Activated CD8-positive, alpha-beta memory T cell treated with anti-CD3 and anti-CD28 coated beads for 48 hours (primary cell): ENCODE data around the gene TNFSF15.

Experiments used
- DNase-seq, 3 experiments: peaks; one replicate each; pipeline ENCODE4 v3.0.0-alpha.2; 2020; ENCODE audit warnings: low read depth in 2 of 3, low spot score in 2 of 3

The TNFSF15 gene

GRCh38 chr9:114805670-114806525 is at the start of gene TNFSF15:
Gene TNFSF15, minus strand, starts transcription at chr9:114806039. Its CDS starts 27 bp downstream, at chr9:114806012.
- DNase-seq: no peak

- no peak for DNase-seq
Measured at GRCh38 chr9:114855488-114855887, 49.6 kb upstream of the TNFSF15 start.

GRCh38 chr9:114854736-114855355 is 49.0 kb upstream of the TNFSF15 start:
- no peak for DNase-seq

DNA sequence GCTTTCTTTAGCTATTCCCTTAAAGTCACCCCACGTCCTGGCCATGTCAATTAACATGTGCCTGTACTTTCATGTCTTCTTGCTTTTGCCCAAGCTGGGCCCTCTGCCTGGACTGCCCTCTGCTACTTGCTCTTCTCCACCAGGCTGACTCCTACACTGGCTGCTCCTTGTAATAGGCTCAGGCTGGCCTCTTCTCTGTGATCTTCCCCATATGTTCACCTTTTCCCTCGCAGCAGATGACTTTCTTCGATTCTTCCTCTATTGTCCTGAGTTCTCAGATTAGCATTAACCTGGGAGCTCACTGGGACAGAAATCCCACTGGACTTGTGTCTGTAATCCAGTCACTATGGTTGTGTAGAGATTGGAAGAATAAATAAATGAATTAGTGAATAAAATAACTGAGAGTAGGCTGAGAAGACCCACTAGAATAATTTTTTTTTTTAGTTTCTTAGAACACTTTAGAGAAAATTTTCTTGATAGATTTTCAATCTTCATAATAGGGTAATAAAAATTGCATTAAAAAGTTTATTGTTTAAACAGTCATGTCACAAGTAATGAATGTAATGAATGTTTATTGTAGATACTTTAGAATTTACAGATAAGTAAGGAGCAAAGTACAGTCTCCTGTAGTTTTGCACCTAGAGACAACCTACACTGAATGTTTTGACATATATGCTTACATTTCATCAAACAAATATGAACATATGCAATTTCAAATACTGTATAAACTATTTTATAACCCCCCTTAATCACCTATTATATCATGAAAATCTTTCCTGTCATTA is 47.4 kb upstream of the TNFSF15 start:
- DNase-seq: no peak

DNA sequence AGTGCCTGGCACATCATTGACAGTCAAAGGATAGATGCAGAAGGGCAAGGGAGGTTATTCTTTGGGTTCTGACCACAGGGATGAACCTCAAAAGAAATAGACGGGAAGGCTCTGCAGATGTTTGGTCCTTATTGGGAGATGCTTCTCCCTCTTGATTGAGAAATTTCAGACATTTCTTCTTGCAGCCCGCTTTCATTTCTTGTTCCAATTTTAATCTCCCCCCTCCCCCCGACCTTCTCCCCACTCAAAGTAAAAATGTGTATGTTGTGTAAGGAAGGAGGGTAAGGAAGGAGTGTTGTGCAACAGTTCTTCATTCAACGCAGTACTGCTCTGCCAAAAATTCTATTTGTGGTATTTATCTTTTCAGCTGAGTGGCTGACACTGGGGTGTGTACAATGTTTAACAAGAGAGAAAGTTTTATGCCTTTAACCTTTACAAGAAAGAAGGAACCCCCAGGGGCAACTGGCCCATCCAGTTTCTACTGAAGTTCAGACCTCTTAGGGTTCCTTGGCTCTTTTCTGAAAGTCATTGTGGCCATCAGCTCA is 46.3 kb upstream of the TNFSF15 start:
- no peak for DNase-seq

DNA sequence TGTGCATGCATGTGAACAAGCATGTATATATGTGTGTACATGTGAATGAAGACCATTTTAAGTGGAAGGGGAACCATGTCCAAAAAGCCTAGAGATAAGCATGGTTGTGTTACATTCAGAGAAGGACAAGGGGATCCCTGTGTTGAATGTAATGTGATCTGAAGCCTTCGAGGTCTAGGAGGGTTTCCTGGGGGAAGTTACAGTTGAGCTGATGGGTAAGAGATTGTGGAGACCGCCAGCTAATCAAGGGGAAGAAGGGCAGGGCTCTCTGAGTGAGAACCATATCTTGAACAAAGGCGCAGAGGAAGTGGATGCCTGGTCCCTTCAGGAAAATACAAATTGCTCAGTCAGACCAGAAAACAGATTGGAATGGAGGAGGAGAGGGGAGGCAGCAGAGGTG is 45.5 kb upstream of the TNFSF15 start:
- DNase-seq: no peak

- DNase-seq: no peak
Measured at GRCh38 chr9:114850871-114851270, 45.0 kb upstream of the TNFSF15 start.

GRCh38 chr9:114849450-114849849 is 43.6 kb upstream of the TNFSF15 start:
- DNase-seq: no peak

DNA sequence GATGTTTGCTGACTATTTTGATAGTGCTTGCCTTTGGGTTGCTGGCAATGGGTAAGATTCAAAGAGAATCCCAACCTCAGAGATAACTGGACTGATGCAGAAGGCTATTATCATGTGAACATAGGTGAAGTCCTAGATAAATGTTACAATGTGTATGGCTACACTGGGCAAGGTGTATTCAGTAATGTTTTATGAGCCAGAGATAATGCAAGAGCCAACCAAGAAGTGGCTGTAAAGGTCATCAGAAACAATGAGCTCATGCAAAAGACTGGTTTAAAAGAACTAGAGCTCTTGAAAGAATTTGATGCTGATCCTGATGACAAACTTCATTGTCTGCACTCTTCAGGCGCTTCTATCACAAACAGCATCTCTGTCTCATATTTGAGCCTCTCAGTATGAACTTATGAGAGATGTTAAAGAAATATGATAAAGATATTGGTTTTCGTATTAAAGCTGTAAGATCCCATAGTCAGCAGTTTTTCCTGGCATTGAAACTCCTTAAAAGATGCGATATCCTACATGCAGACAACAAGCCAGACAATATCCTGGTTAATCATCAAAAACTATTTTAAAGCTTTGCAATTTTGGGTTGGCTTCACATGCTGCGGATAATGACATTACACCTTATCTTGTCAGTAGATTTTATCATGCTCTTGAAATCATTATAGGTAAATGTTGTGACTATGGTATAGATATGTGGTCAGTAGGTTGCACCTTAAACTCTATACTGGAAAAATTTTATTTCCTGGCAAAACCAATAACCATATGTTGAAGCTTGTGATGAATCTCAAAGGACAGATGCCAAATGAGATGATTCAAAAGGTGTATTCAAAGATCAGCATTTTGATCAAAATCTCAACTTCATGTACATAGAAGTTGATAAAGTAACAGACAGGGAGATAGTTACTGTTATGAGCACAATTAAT is 41.9 kb upstream of the TNFSF15 start:
- DNase-seq: no peak

DNA sequence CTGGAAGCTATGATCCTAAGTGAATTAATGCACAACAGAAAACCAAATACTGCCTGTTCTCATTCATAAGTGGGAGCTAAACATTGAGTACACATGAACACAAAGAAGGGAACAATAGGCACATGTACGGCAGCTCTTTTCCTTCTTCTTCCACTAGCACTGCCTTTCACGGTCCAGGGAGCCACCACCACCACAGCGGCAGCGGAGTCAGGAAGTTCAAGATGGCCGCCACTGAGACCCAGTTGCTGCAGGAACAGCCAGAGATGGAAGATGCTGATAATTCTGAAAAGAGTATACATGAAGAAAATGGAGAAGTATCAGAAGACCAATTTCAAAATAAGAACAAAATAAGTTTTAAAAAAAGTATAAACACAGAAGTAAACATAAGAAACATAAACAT is 39.5 kb upstream of the TNFSF15 start:
- no peak for DNase-seq

DNA sequence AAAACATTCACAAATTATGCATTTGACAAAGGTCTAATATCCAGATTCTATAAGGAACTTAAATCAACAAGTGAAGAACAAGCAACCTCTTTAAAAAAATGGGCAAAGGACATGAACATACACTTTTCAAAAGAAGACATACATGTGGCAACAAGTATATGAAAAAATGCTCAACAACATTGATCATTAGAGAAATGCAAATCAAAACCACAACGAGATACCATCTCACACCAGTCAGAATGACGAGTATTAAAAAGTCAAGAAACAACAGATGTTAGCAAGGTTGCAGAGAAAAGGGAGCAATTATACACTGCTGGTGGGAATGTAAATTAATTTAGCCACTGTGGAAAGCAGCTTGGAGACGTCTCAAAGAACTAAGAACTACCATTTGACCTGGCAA is 38.9 kb upstream of the TNFSF15 start:
- DNase-seq: no peak

- no peak for DNase-seq
Measured at GRCh38 chr9:114837923-114838322, 32.1 kb upstream of the TNFSF15 start.

DNA sequence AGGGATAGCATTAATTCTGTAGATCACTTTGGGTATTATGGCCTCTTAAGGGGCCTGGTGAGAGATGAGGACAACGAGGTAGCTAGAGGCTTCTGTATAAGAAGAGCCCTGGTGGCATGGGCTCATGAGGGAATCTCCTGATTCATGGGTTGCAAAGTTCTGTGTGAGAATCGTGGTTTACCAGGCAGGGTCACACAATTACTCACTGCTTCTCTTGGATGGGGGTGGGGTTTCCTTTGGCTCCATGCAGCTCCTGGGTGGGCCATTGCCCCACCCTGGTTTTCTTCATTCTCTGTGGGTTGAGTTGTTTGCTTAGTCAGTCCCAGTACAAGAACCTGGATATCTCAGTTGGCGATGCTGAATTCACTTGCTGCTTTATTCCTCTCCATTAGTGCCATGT is 30.9 kb upstream of the TNFSF15 start:
- peak in 1 of 3 experiments; percentile 13 for DNase-seq

GRCh38 chr9:114834386-114834785 is 28.5 kb upstream of the TNFSF15 start:
- DNase-seq: no peak

- no peak for DNase-seq
Measured at GRCh38 chr9:114830546-114830945, 24.7 kb upstream of the TNFSF15 start.

GRCh38 chr9:114829574-114830440 is 24.0 kb upstream of the TNFSF15 start:
- no peak for DNase-seq

DNA sequence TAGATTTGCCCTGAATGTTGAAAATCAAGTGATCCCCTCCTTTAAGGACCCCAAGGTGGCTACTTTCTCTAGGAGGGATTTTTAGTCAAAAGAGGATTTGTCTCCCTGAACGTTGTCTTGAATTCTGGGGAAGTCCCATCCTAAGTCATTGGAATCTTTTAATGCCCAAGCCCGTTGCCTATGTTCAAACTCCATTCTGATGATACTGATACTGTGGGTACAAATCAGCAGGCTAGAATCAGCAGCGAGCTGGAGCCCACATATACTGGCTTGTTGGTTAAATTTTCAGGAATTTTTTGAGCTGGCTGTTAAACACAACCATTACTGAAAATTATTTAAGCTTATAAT is 22.4 kb upstream of the TNFSF15 start:
- DNase-seq: no peak

GRCh38 chr9:114827641-114828302 is 21.9 kb upstream of the TNFSF15 start:
- DNase-seq: no peak

GRCh38 chr9:114826431-114826830 is 20.6 kb upstream of the TNFSF15 start:
- no peak for DNase-seq
